Measurements from ENCODE around the gene GRK5.
"Not testable (repeated sequence)": the region's sequence is repeated elsewhere in the genome, so short reads cannot be mapped to it uniquely, and the experiment has no call there.

GRK5 gene

GRCh38 chr10:119462773-119463172, 255.4 kb downstream of the GRK5 start:
- Histone ChIP-seq H3K4me1 (ENCODE audit: control insufficient read depth in 2 of 2, insufficient read depth in 1 of 2, low read depth in 1 of 2, low read length in 2 of 2) (peaks cover 0 to 6% of the 10 kb centered on the region in 2 donors), H2AFZ (ENCODE audit: low read length) (no peak overlapping the region), H3K4me2 (ENCODE audit: insufficient read depth, low read length, poor library complexity, severe bottlenecking) (no peak overlapping the region), H3K4ac (ENCODE audit: low read length) (no peak overlapping the region), H3K79me1 (ENCODE audit: low read depth, low read length) (no peaks in the 10 kb centered on the region), H2AK5ac (ENCODE audit: low read depth, low read length) (no peak overlapping the region), H3K27ac (replicated peaks; ENCODE audit: low read length) (no peak overlapping the region), H2BK15ac (ENCODE audit: low read length) (no peak overlapping the region), H3K23ac (ENCODE audit: low read depth, low read length, poor library complexity) (no peak overlapping the region), H3K9ac (ENCODE audit: low read depth, low read length, poor library complexity) (no peak overlapping the region), H2BK5ac (ENCODE audit: low read length) (no peak overlapping the region), H2BK120ac (ENCODE audit: low read depth, low read length) (no peak overlapping the region), H4K91ac (ENCODE audit: low read depth, low read length, poor library complexity) (no peak overlapping the region), H3K4me3 (ENCODE audit: low read length in 2 of 2) (no peak overlapping the region), H2BK12ac (ENCODE audit: low read length) (no peak overlapping the region), H3K36me3 (replicated peaks in 1 of 2; ENCODE audit: control insufficient read depth in 2 of 2, insufficient read depth in 2 of 2, low read length in 2 of 2) (no peaks in the 10 kb centered on the region), H4K8ac (ENCODE audit: low read depth, low read length) (no peak overlapping the region), H3K27me3 (ENCODE audit: control insufficient read depth in 3 of 3, insufficient read depth in 3 of 3, low read depth in 1 of 3, low read length in 3 of 3) (peaks cover 0 to 1% (median 0%) of the 10 kb centered on the region in 3 experiments), H3K9me3 (replicated peaks in 1 of 2; ENCODE audit: control insufficient read depth in 2 of 2, insufficient read depth in 1 of 2, low read depth in 1 of 2, low read length in 2 of 2) (peaks cover 3% of the 10 kb centered on the region in 2 donors), H3K18ac (ENCODE audit: low read length) (no peak overlapping the region), H3K14ac (ENCODE audit: low read length) (no peak overlapping the region)
- no CpG with 5 or more reads among the region's 4 CpGs for WGBS, 2 donors (ENCODE audit: extremely low coverage in 2 of 2, insufficient read length in 2 of 2, insufficient replicate concordance in 1 of 2)
- no peak for DNase-seq (ENCODE audit: low spot score)

GRCh38 chr10:119463195-119463594, 255.8 kb downstream of the GRK5 start:
- not testable (repeated sequence) for H3K79me1 ChIP-seq (ENCODE audit: low read depth, low read length); H3K36me3 ChIP-seq (replicated peaks in 1 of 2; ENCODE audit: control insufficient read depth in 2 of 2, insufficient read depth in 2 of 2, low read length in 2 of 2); H3K23ac ChIP-seq (ENCODE audit: low read depth, low read length, poor library complexity); H2BK120ac ChIP-seq (ENCODE audit: low read depth, low read length); H3K27me3 ChIP-seq (ENCODE audit: control insufficient read depth in 3 of 3, insufficient read depth in 3 of 3, low read depth in 1 of 3, low read length in 3 of 3); H3K14ac ChIP-seq (ENCODE audit: low read length); H2BK15ac ChIP-seq (ENCODE audit: low read length); H2BK5ac ChIP-seq (ENCODE audit: low read length); H2AK5ac ChIP-seq (ENCODE audit: low read depth, low read length); H3K4me1 ChIP-seq (ENCODE audit: control insufficient read depth in 2 of 2, insufficient read depth in 1 of 2, low read depth in 1 of 2, low read length in 2 of 2); H3K4me2 ChIP-seq (ENCODE audit: insufficient read depth, low read length, poor library complexity, severe bottlenecking); H3K4me3 ChIP-seq (ENCODE audit: low read length in 2 of 2); H4K8ac ChIP-seq (ENCODE audit: low read depth, low read length); H3K27ac ChIP-seq (replicated peaks; ENCODE audit: low read length); DNase-seq (ENCODE audit: low spot score); H3K9ac ChIP-seq (ENCODE audit: low read depth, low read length, poor library complexity); H4K91ac ChIP-seq (ENCODE audit: low read depth, low read length, poor library complexity); H2AFZ ChIP-seq (ENCODE audit: low read length); H3K18ac ChIP-seq (ENCODE audit: low read length); H3K9me3 ChIP-seq (replicated peaks in 1 of 2; ENCODE audit: control insufficient read depth in 2 of 2, insufficient read depth in 1 of 2, low read depth in 1 of 2, low read length in 2 of 2); H2BK12ac ChIP-seq (ENCODE audit: low read length); H3K4ac ChIP-seq (ENCODE audit: low read length)
- whole genome bisulfite sequencing, 2 donors (ENCODE audit: extremely low coverage in 2 of 2, insufficient read length in 2 of 2, insufficient replicate concordance in 1 of 2) = no CpG with 5 or more reads among the region's 2 CpGs

- H3K4me1 ChIP-seq (ENCODE audit: control insufficient read depth in 2 of 2, insufficient read depth in 1 of 2, low read depth in 1 of 2, low read length in 2 of 2) = no peaks in the 10 kb centered on the region
- H3K27me3 ChIP-seq (ENCODE audit: control insufficient read depth in 3 of 3, insufficient read depth in 3 of 3, low read depth in 1 of 3, low read length in 3 of 3) = peaks cover 0 to 4% (median 0%) of the 10 kb centered on the region in 3 experiments
- H2AK5ac ChIP-seq (ENCODE audit: low read depth, low read length) = no peak overlapping the region
- WGBS, 2 donors (ENCODE audit: extremely low coverage in 2 of 2, insufficient read length in 2 of 2, insufficient replicate concordance in 1 of 2) = 100% methylated on average over 3 to 4 of the region's 4 CpGs
- H2BK12ac ChIP-seq (ENCODE audit: low read length) = no peak overlapping the region
- H4K91ac ChIP-seq (ENCODE audit: low read depth, low read length, poor library complexity) = no peak overlapping the region
- H4K8ac ChIP-seq (ENCODE audit: low read depth, low read length) = no peak overlapping the region
- no peak overlapping the region for H2BK5ac ChIP-seq (ENCODE audit: low read length)
- DNase-seq (ENCODE audit: low spot score) = no peak
- peaks cover 3% of the 10 kb centered on the region in 2 donors for H3K9me3 ChIP-seq (replicated peaks in 1 of 2; ENCODE audit: control insufficient read depth in 2 of 2, insufficient read depth in 1 of 2, low read depth in 1 of 2, low read length in 2 of 2)
- no peak overlapping the region for H3K18ac ChIP-seq (ENCODE audit: low read length)
- H2AFZ ChIP-seq (ENCODE audit: low read length) = no peak overlapping the region
- no peak overlapping the region for H3K27ac ChIP-seq (replicated peaks; ENCODE audit: low read length)
- H2BK15ac ChIP-seq (ENCODE audit: low read length) = no peak overlapping the region
- no peak overlapping the region for H3K9ac ChIP-seq (ENCODE audit: low read depth, low read length, poor library complexity)
- H3K36me3 ChIP-seq (replicated peaks in 1 of 2; ENCODE audit: control insufficient read depth in 2 of 2, insufficient read depth in 2 of 2, low read length in 2 of 2) = no peaks in the 10 kb centered on the region
- no peak overlapping the region for H2BK120ac ChIP-seq (ENCODE audit: low read depth, low read length)
- no peaks in the 10 kb centered on the region for H3K79me1 ChIP-seq (ENCODE audit: low read depth, low read length)
- H3K4me2 ChIP-seq (ENCODE audit: insufficient read depth, low read length, poor library complexity, severe bottlenecking) = no peak overlapping the region
- H3K23ac ChIP-seq (ENCODE audit: low read depth, low read length, poor library complexity) = no peak overlapping the region
- H3K4ac ChIP-seq (ENCODE audit: low read length) = no peak overlapping the region
- no peak overlapping the region for H3K14ac ChIP-seq (ENCODE audit: low read length)
- no peak overlapping the region for H3K4me3 ChIP-seq (ENCODE audit: low read length in 2 of 2)
Observed at GRCh38 chr10:119465085-119465484, 257.7 kb downstream of the GRK5 start.

- Histone ChIP-seq H4K8ac (ENCODE audit: low read depth, low read length) (no peak overlapping the region), H3K9me3 (replicated peaks in 1 of 2; ENCODE audit: control insufficient read depth in 2 of 2, insufficient read depth in 1 of 2, low read depth in 1 of 2, low read length in 2 of 2) (peaks cover 3% of the 10 kb centered on the region in 2 donors), H3K27me3 (ENCODE audit: control insufficient read depth in 3 of 3, insufficient read depth in 3 of 3, low read depth in 1 of 3, low read length in 3 of 3) (peaks cover 0 to 4% (median 0%) of the 10 kb centered on the region in 3 experiments), H3K79me1 (ENCODE audit: low read depth, low read length) (no peaks in the 10 kb centered on the region), H2BK5ac (ENCODE audit: low read length) (no peak overlapping the region), H2BK120ac (ENCODE audit: low read depth, low read length) (no peak overlapping the region), H3K4ac (ENCODE audit: low read length) (no peak overlapping the region), H2BK12ac (ENCODE audit: low read length) (no peak overlapping the region), H3K9ac (ENCODE audit: low read depth, low read length, poor library complexity) (no peak overlapping the region), H3K14ac (ENCODE audit: low read length) (no peak overlapping the region), H3K27ac (replicated peaks; ENCODE audit: low read length) (no peak overlapping the region), H4K91ac (ENCODE audit: low read depth, low read length, poor library complexity) (no peak overlapping the region), H3K4me3 (ENCODE audit: low read length in 2 of 2) (no peak overlapping the region), H3K36me3 (replicated peaks in 1 of 2; ENCODE audit: control insufficient read depth in 2 of 2, insufficient read depth in 2 of 2, low read length in 2 of 2) (no peaks in the 10 kb centered on the region), H3K4me1 (ENCODE audit: control insufficient read depth in 2 of 2, insufficient read depth in 1 of 2, low read depth in 1 of 2, low read length in 2 of 2) (no peaks in the 10 kb centered on the region), H3K4me2 (ENCODE audit: insufficient read depth, low read length, poor library complexity, severe bottlenecking) (no peak overlapping the region), H2AK5ac (ENCODE audit: low read depth, low read length) (no peak overlapping the region), H3K23ac (ENCODE audit: low read depth, low read length, poor library complexity) (no peak overlapping the region), H2BK15ac (ENCODE audit: low read length) (no peak overlapping the region), H2AFZ (ENCODE audit: low read length) (no peak overlapping the region), H3K18ac (ENCODE audit: low read length) (no peak overlapping the region)
- WGBS, 2 donors (ENCODE audit: extremely low coverage in 2 of 2, insufficient read length in 2 of 2, insufficient replicate concordance in 1 of 2) = no CpG with 5 or more reads among the region's 10 CpGs
- no peak for DNase-seq (ENCODE audit: low spot score)
Observed at GRCh38 chr10:119466076-119466475, 258.7 kb downstream of the GRK5 start.
